Dendritic cell treated with granulocyte-macrophage colony-stimulating factor and Interleukin-4, amounts not matched to agents 40 ng/mL and 50 ng/mL, for 4 days (primary cell): ENCODE measurements around the gene TRIM66.
"Not testable (repeated sequence)": the region's sequence is repeated elsewhere in the genome, so short reads cannot be mapped to it uniquely, and the experiment has no call there.

Source experiments
- H3K27ac Mint-ChIP-seq: one replicate; pipeline ENCODE4 v1.8.0; 2022; ENCODE audit warnings: mild to moderate bottlenecking, mixed read lengths
- H3K27me3 Mint-ChIP-seq: one replicate; pipeline ENCODE4 v1.8.0; 2022; ENCODE audit warnings: mild to moderate bottlenecking, mixed read lengths
- H3K36me3 Mint-ChIP-seq: one replicate; pipeline ENCODE4 v1.8.0; 2022; ENCODE audit warnings: low read depth, mixed read lengths
- H3K4me1 Mint-ChIP-seq: one replicate; pipeline ENCODE4 v1.8.0; 2022; ENCODE audit warnings: low read depth, mixed read lengths
- H3K4me3 Mint-ChIP-seq: one replicate; pipeline ENCODE4 v1.8.0; 2022; ENCODE audit warnings: mild to moderate bottlenecking, moderate library complexity, mixed read lengths
- H3K9me3 Mint-ChIP-seq: one replicate; pipeline ENCODE4 v1.8.0; 2022; ENCODE audit warnings: mixed read lengths
- intact Hi-C: fragments of 100-400 bp; cut with micrococcal nuclease; formaldehyde crosslinking; loops from one replicate; pipeline ENCODE4 v1.15.0; 2022

Gene TRIM66

DNA sequence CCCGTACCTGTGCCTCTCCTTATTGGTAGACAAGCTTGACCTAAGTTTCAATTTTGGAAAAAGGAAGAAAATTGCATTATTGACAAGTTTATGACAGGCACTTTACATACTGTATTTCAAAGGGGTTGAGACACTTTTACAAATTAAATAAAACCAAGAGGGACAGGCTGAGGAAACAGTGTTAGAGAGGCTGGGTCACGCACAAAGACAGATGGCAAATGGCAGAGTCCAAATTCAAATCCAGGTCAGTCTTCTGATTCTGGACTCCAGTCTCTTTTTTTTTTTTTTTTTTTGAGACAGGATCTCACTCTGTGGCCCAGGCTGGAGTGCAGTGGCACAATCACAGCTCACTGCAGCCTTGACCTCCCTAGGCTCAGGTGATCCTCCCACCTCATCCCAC lies 10.1 kb downstream of the TRIM66 start:
- Mint-ChIP-seq H3K36me3 (peaks cover 17% of the 10 kb centered on the region), H3K4me1 (no peaks in the 10 kb centered on the region), H3K27ac (no peak overlapping the region), H3K9me3 (no peaks in the 10 kb centered on the region), H3K27me3 (no peaks in the 10 kb centered on the region), H3K4me3 (no peak overlapping the region)
- intact Hi-C loops: no loop called here

- Mint-ChIP-seq H3K27ac (no peak overlapping the region), H3K4me3 (no peak overlapping the region), H3K36me3 (peaks cover 17% of the 10 kb centered on the region), H3K4me1 (no peaks in the 10 kb centered on the region), H3K9me3 (no peaks in the 10 kb centered on the region), H3K27me3 (no peaks in the 10 kb centered on the region)
- intact Hi-C loops: no loop called here
Measured at GRCh38 chr11:8671651-8672062, 10.8 kb downstream of the TRIM66 start.

- H3K27me3 Mint-ChIP-seq: no peaks in the 10 kb centered on the region
- H3K4me1 Mint-ChIP-seq: no peaks in the 10 kb centered on the region
- no peak overlapping the region for H3K27ac Mint-ChIP-seq
- H3K36me3 Mint-ChIP-seq: peaks cover 17% of the 10 kb centered on the region
- intact Hi-C loops: no loop called here
- no peak overlapping the region for H3K4me3 Mint-ChIP-seq
- no peaks in the 10 kb centered on the region for H3K9me3 Mint-ChIP-seq
Measured at GRCh38 chr11:8671193-8671612, 11.3 kb downstream of the TRIM66 start.

GRCh38 chr11:8670081-8670480 lies 12.4 kb downstream of the TRIM66 start:
- H3K4me1 Mint-ChIP-seq, H3K4me3 Mint-ChIP-seq, H3K27ac Mint-ChIP-seq, H3K9me3 Mint-ChIP-seq, intact Hi-C loops, H3K27me3 Mint-ChIP-seq: not testable (repeated sequence)
- H3K36me3 Mint-ChIP-seq: peaks cover 17% of the 10 kb centered on the region

- H3K27ac Mint-ChIP-seq: no peak overlapping the region
- H3K4me1 Mint-ChIP-seq: no peaks in the 10 kb centered on the region
- intact Hi-C loops: no loop called here
- H3K9me3 Mint-ChIP-seq: no peaks in the 10 kb centered on the region
- no peak overlapping the region for H3K4me3 Mint-ChIP-seq
- no peaks in the 10 kb centered on the region for H3K27me3 Mint-ChIP-seq
- H3K36me3 Mint-ChIP-seq: no peaks in the 10 kb centered on the region
Measured at GRCh38 chr11:8665222-8665621, 17.2 kb downstream of the TRIM66 start.

DNA sequence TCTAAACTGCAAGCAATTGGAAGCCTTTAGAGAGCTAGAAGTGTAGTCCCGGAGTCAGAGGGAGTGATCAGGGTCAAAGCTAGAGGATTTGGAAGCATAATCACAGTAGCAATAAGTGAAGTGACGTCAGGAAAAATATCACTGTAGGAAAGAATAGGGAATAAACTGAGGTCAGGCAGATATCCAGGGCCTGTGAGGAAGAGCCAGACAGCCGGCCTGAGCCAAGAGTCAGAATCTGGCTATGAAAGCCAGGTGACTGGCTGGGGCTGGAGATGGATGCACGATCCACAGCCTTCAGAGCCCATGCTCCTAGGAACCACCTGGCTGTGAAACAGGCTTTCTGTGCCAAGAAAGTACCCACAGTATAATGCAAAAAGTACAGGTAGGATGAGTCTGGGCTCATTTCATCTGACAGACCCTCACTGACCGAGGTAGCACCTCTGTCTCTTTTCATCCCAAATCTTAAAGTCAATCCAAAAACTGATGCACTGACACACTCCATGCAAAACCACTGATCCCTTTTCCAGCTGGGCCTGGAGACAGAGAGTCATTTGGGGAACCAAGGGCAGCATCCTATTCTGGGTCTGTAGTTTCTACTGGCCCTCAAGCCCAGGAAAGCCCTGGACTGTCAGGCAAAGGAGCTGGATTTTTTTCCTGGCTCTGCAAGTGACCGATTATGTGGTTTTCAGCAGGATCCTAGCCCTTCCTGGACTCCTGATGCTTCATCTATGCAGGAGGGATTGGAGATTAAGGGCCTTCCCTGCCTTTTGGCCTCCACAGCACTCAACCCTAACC lies 21.3 kb downstream of the TRIM66 start:
- Mint-ChIP-seq H3K36me3 (no peaks in the 10 kb centered on the region), H3K9me3 (no peaks in the 10 kb centered on the region), H3K27me3 (no peaks in the 10 kb centered on the region), H3K27ac (no peak overlapping the region), H3K4me3 (no peak overlapping the region), H3K4me1 (no peaks in the 10 kb centered on the region)
- intact Hi-C loops: no loop called here

DNA sequence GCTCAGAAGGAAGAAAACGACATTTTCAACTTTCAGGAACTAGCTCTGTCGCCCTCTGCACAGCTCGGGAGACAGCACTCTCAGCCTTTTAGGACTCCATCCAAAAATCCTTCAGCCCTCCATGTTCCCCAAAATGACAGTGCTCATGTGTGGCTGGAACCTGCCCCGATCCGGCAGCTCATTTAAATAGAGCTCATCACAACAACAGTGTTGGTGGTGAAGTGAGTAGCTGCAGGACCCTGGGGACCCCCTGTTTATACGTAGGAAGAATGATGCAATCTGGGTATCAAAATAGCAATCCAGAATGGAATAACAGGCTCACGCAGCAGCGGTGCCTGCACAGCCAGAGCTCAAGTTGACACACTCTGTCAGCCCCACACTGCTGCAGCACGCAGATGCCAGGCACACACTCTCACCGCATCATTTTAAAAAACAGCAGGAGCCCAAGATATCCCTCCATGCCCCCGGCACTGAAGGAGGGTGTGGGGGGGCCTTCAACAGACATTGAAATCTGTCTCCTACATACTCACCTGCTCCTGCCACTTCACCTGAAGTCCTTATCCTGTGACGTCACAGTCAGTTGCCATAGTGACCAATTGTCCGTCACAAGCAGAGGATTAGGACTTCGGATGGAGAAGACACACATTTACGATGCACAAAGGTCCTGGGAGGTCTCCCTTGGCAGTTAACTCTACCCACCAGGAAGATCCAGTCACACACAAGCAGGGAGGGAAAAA lies 24.0 kb downstream of the TRIM66 start:
- intact Hi-C loops: no loop called here
- H3K4me3 Mint-ChIP-seq: no peak overlapping the region
- H3K27me3 Mint-ChIP-seq: no peaks in the 10 kb centered on the region
- H3K36me3 Mint-ChIP-seq: no peaks in the 10 kb centered on the region
- H3K4me1 Mint-ChIP-seq: no peaks in the 10 kb centered on the region
- H3K27ac Mint-ChIP-seq: no peak overlapping the region
- no peaks in the 10 kb centered on the region for H3K9me3 Mint-ChIP-seq

DNA sequence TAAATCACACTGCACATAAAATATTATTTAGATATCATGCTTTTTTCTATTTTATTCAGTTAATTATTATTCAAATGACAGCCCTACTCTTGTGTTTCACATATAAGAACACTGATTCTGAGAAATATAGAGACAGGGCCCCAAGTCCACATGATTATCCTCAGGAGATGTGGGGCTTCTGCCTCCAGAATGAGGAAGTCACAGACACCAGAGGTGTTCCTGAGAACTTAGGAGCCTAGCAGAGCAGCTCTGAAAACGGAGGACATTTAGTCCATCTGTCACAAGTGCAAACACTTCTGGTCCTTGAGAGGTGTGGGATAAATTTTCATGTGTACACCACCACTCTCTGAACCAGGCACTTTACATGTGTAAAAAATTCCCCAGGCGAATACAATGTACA lies 26.2 kb downstream of the TRIM66 start:
- Mint-ChIP-seq H3K4me1 (no peaks in the 10 kb centered on the region), H3K9me3 (no peaks in the 10 kb centered on the region), H3K27me3 (no peaks in the 10 kb centered on the region), H3K27ac (no peak overlapping the region), H3K4me3 (no peak overlapping the region), H3K36me3 (no peaks in the 10 kb centered on the region)
- intact Hi-C loops: no loop called here

DNA sequence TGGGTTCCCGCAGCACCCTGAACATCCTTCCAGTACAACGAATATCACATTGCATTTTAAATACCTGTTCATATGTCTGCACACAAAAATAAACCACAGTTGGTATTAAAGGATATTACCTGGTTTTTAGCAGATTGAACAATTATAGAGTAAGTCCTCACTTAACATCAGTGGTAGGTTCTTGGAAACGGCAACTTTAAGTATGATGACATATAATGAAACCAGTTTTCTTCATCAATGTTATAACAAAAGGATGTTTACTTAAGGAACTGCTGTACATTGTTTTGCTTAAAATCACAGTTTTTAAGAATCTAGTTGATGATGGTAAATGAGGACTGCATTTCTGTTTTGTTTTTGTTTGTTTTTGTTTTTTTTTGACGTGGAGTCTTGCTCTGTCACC lies 28.0 kb downstream of the TRIM66 start:
- intact Hi-C loops: no loop called here
- no peak overlapping the region for H3K27ac Mint-ChIP-seq

DNA sequence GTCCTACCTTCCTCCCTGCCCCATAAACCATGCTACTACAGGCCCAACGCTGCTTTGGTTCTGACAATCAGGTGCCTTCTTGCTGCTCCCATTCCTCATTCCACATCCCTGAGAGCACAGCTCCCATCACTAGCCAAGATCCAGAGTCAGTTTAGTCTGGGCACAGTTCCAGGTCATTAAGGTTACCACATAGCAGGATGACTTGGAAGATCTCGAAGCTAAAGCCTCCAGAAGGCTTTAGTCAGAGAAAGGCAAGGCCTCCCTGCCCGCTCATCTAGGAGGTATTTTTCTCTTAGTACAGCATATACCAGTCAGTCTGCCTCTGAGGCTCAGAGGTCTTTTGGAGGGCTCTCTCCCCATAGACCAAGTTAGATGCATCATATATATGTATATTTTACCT lies 30.3 kb downstream of the TRIM66 start:
- no peaks in the 10 kb centered on the region for H3K27me3 Mint-ChIP-seq
- no peaks in the 10 kb centered on the region for H3K4me1 Mint-ChIP-seq
- no peaks in the 10 kb centered on the region for H3K9me3 Mint-ChIP-seq
- no peak overlapping the region for H3K4me3 Mint-ChIP-seq
- intact Hi-C loops: no loop called here
- H3K27ac Mint-ChIP-seq: no peak overlapping the region
- peaks cover 18% of the 10 kb centered on the region for H3K36me3 Mint-ChIP-seq

More for the DNA sequence above, 28.0 kb downstream of the TRIM66 start:
- Mint-ChIP-seq H3K4me3 (no peak overlapping the region), H3K9me3 (no peaks in the 10 kb centered on the region), H3K4me1 (no peaks in the 10 kb centered on the region), H3K27me3 (no peaks in the 10 kb centered on the region), H3K36me3 (peaks cover 10% of the 10 kb centered on the region)

- peaks cover 18% of the 10 kb centered on the region for H3K36me3 Mint-ChIP-seq
- H3K27ac Mint-ChIP-seq: no peak overlapping the region
- no peaks in the 10 kb centered on the region for H3K9me3 Mint-ChIP-seq
- no peaks in the 10 kb centered on the region for H3K27me3 Mint-ChIP-seq
- H3K4me3 Mint-ChIP-seq: no peak overlapping the region
- H3K4me1 Mint-ChIP-seq: no peaks in the 10 kb centered on the region
- intact Hi-C loops: no loop called here
Measured at GRCh38 chr11:8650401-8650990, 32.0 kb downstream of the TRIM66 start.

- peaks cover 18% of the 10 kb centered on the region for H3K36me3 Mint-ChIP-seq
Measured at GRCh38 chr11:8649361-8649760, 33.1 kb downstream of the TRIM66 start.

DNA sequence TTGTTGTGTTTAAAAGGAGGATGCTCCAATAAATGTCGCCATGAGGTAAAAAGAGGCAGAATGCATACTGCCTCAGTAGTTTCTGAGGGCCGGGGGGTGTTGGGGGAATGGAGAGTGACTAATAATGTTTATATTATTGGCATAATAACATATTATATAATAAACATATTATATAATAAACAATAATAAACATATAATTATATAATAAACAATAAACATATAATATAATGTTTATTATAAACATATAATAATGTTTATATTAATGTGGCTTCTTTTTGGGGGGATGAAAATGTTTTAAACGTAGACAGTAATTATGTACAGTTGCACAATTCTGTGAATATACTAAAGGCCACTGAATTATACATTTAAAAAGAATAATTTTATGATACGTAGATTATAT lies 35.6 kb downstream of the TRIM66 start:
- intact Hi-C loops: no loop called here
- Mint-ChIP-seq H3K9me3 (no peaks in the 10 kb centered on the region), H3K4me3 (no peak overlapping the region), H3K36me3 (peaks cover 21% of the 10 kb centered on the region), H3K27ac (no peak overlapping the region), H3K27me3 (no peaks in the 10 kb centered on the region), H3K4me1 (no peaks in the 10 kb centered on the region)

More at GRCh38 chr11:8649361-8649760, 33.1 kb downstream of the TRIM66 start:
- intact Hi-C loops: no loop called here
- no peaks in the 10 kb centered on the region for H3K9me3 Mint-ChIP-seq
- H3K27ac Mint-ChIP-seq: no peak overlapping the region
- no peaks in the 10 kb centered on the region for H3K27me3 Mint-ChIP-seq
- no peak overlapping the region for H3K4me3 Mint-ChIP-seq
- H3K4me1 Mint-ChIP-seq: no peaks in the 10 kb centered on the region

GRCh38 chr11:8642196-8642841 lies 40.1 kb downstream of the TRIM66 start:
- Mint-ChIP-seq H3K36me3 (peaks cover 37% of the 10 kb centered on the region), H3K4me1 (no peaks in the 10 kb centered on the region), H3K27ac (no peak overlapping the region), H3K9me3 (no peaks in the 10 kb centered on the region), H3K27me3 (no peaks in the 10 kb centered on the region), H3K4me3 (no peak overlapping the region)
- intact Hi-C loops: no loop called here
